Activated naive CD4-positive, alpha-beta T cell treated with anti-CD3 and anti-CD28 coated beads, Interleukin-2, amount 50 U/mL, for 72 hours (primary cell): ENCODE measurements around the gene DDX24. TPM values are rescaled to one million over a fixed set of nuclear protein-coding genes. Genes with fewer than 3 reads are reported as not detected.
"Not testable (repeated sequence)": the region's sequence is repeated elsewhere in the genome, so short reads cannot be mapped to it uniquely, and the experiment has no call there.

Experiments
- ATAC-seq, 2 donors: fragments of 150-1000 bp; cut with Tn5 transposase; 2 replicates each; pipeline ENCODE4 v1.10.0; 2021; ENCODE audit warnings: mild to moderate bottlenecking in 2 of 2, moderate library complexity in 2 of 2
- DNase-seq, 2 donors: peaks; one replicate each; pipeline ENCODE4 v3.0.0; 2021 to 2022; ENCODE audit warnings: low spot score in 2 of 2
- H3K27ac Mint-ChIP-seq, 2 donors: one replicate each; pipeline ENCODE4 v1.8.0; 2022; ENCODE audit warnings: mild to moderate bottlenecking in 2 of 2, mixed read lengths in 2 of 2
- H3K36me3 Mint-ChIP-seq, 2 donors: one replicate each; pipeline ENCODE4 v1.8.0; 2022; ENCODE audit warnings: mixed read lengths in 2 of 2
- H3K9me3 Mint-ChIP-seq, 2 donors: one replicate each; pipeline ENCODE4 v1.8.0; 2022; ENCODE audit warnings: mixed read lengths in 2 of 2
- total RNA-seq, 2 donors: library from RNA; stranded (reverse); gene quantifications; one replicate each; pipeline ENCODE4 v1.2.3, GENCODE V29; 2022

The DDX24 gene
- total RNA-seq, 2 donors from 2014 or later: 182 to 210 TPM

- peaks cover 24 to 47% of the 10 kb centered on the region in 2 donors for H3K9me3 Mint-ChIP-seq
- H3K36me3 Mint-ChIP-seq: peaks cover 57 to 89% of the 10 kb centered on the region in 2 donors
- H3K27ac Mint-ChIP-seq, ATAC-seq, DNase-seq: not testable (repeated sequence)
Measured at GRCh38 chr14:94072076-94072475, 8.9 kb downstream of the DDX24 start.

GRCh38 chr14:94066089-94066676, 14.8 kb downstream of the DDX24 start:
- DNase-seq (no peak), ATAC-seq (peak in 1 of 2 donors; percentile 9)
- Mint-ChIP-seq H3K27ac (peak overlapping the region; percentile 48 to 75), H3K9me3 (peaks cover 16 to 30% of the 10 kb centered on the region in 2 donors), H3K36me3 (peaks cover 39 to 65% of the 10 kb centered on the region in 2 donors)

- Mint-ChIP-seq H3K9me3 (no peaks in the 10 kb centered on the region), H3K36me3 (peaks cover 20 to 43% of the 10 kb centered on the region in 2 donors), H3K27ac (peak overlapping the region in 1 of 2 donors; percentile 79)
- no peak for ATAC-seq
- no peak for DNase-seq
Measured at GRCh38 chr14:94062344-94062940, 18.6 kb downstream of the DDX24 start.

GRCh38 chr14:94059998-94060397, 21.0 kb downstream of the DDX24 start:
- Mint-ChIP-seq H3K27ac (peak overlapping the region; percentile 30 to 81), H3K36me3 (peaks cover 20 to 30% of the 10 kb centered on the region in 2 donors), H3K9me3 (no peaks in the 10 kb centered on the region)
- no peak for ATAC-seq
- DNase-seq: no peak

- Mint-ChIP-seq H3K27ac (peak overlapping the region in 1 of 2 donors; percentile 59), H3K36me3 (peaks cover 20 to 43% of the 10 kb centered on the region in 2 donors), H3K9me3 (no peaks in the 10 kb centered on the region)
- no peak for ATAC-seq
- no peak for DNase-seq
Measured at GRCh38 chr14:94058674-94059138, 22.3 kb downstream of the DDX24 start.

GRCh38 chr14:94058128-94058673, 22.8 kb downstream of the DDX24 start:
- H3K27ac Mint-ChIP-seq: peak overlapping the region in 1 of 2 donors; percentile 59
- no peak for DNase-seq
- peaks cover 20 to 44% of the 10 kb centered on the region in 2 donors for H3K36me3 Mint-ChIP-seq
- ATAC-seq: peak in 1 of 2 donors; percentile 54
- no peaks in the 10 kb centered on the region for H3K9me3 Mint-ChIP-seq

- Mint-ChIP-seq H3K27ac (peak overlapping the region; percentile 25 to 68), H3K9me3 (no peaks in the 10 kb centered on the region), H3K36me3 (peaks cover 20 to 43% of the 10 kb centered on the region in 2 donors)
- ATAC-seq (peak; percentile 57 to 78), DNase-seq (peak in 1 of 2 donors; percentile 23)
Measured at GRCh38 chr14:94056579-94057308, 24.3 kb downstream of the DDX24 start.

GRCh38 chr14:94054936-94055335, 26.1 kb downstream of the DDX24 start:
- DNase-seq (no peak), ATAC-seq (no peak)
- H3K36me3 Mint-ChIP-seq: peaks cover 17 to 49% of the 10 kb centered on the region in 2 donors
- H3K27ac Mint-ChIP-seq: peak overlapping the region; percentile 25 to 37
- no peaks in the 10 kb centered on the region for H3K9me3 Mint-ChIP-seq

GRCh38 chr14:94054401-94054800, 26.6 kb downstream of the DDX24 start:
- H3K36me3 Mint-ChIP-seq: peaks cover 18 to 50% of the 10 kb centered on the region in 2 donors
- no peaks in the 10 kb centered on the region for H3K9me3 Mint-ChIP-seq
- H3K27ac Mint-ChIP-seq: peak overlapping the region in 1 of 2 donors; percentile 89
- no peak for ATAC-seq
- no peak for DNase-seq

GRCh38 chr14:94052662-94053061, 28.3 kb downstream of the DDX24 start:
- no peak for ATAC-seq
- Mint-ChIP-seq H3K36me3 (peaks cover 13 to 43% of the 10 kb centered on the region in 2 donors), H3K9me3 (no peaks in the 10 kb centered on the region), H3K27ac (peak overlapping the region; percentile 18 to 78)
- no peak for DNase-seq

- H3K9me3 Mint-ChIP-seq: no peaks in the 10 kb centered on the region
- ATAC-seq (peak; percentile 16 to 39), DNase-seq (no peak)
- peak overlapping the region; percentile 5 to 78 for H3K27ac Mint-ChIP-seq
- peaks cover 13 to 43% of the 10 kb centered on the region in 2 donors for H3K36me3 Mint-ChIP-seq
Measured at GRCh38 chr14:94052199-94052598, 28.8 kb downstream of the DDX24 start.

- Mint-ChIP-seq H3K9me3 (no peaks in the 10 kb centered on the region), H3K36me3 (peaks cover 13 to 43% of the 10 kb centered on the region in 2 donors), H3K27ac (peak overlapping the region; percentile 18 to 78)
- no peak for DNase-seq
- ATAC-seq: no peak
Measured at GRCh38 chr14:94051779-94052178, 29.2 kb downstream of the DDX24 start.

GRCh38 chr14:94051115-94051514, 29.9 kb downstream of the DDX24 start:
- Mint-ChIP-seq H3K36me3 (peaks cover 13 to 43% of the 10 kb centered on the region in 2 donors), H3K27ac (peak overlapping the region; percentile 18 to 78), H3K9me3 (no peaks in the 10 kb centered on the region)
- no peak for ATAC-seq
- DNase-seq: no peak

- H3K9me3 Mint-ChIP-seq: no peaks in the 10 kb centered on the region
- peak in 1 of 2 donors; percentile 10 for ATAC-seq
- peak overlapping the region in 1 of 2 donors; percentile 13 for H3K27ac Mint-ChIP-seq
- no peak for DNase-seq
- H3K36me3 Mint-ChIP-seq: peaks cover 13 to 39% of the 10 kb centered on the region in 2 donors
Measured at GRCh38 chr14:94050231-94050880, 30.6 kb downstream of the DDX24 start.

- Mint-ChIP-seq H3K9me3 (no peaks in the 10 kb centered on the region), H3K36me3 (peaks cover 13 to 35% of the 10 kb centered on the region in 2 donors), H3K27ac (no peak overlapping the region)
- ATAC-seq (no peak), DNase-seq (no peak)
Measured at GRCh38 chr14:94049625-94050023, 31.4 kb downstream of the DDX24 start.
